ENCODE measurements around the gene PAK1. TPM values are rescaled to one million over a fixed set of nuclear protein-coding genes. Genes with fewer than 3 reads are reported as not detected.

The PAK1 gene
- polyA plus RNA-seq, 1 experiment: 70.3 TPM

- H3K9me3 ChIP-seq (ENCODE audit: control insufficient read depth, insufficient read depth, low read length): no peaks in the 10 kb centered on the region
- TF ChIP-seq, protein P1, sequence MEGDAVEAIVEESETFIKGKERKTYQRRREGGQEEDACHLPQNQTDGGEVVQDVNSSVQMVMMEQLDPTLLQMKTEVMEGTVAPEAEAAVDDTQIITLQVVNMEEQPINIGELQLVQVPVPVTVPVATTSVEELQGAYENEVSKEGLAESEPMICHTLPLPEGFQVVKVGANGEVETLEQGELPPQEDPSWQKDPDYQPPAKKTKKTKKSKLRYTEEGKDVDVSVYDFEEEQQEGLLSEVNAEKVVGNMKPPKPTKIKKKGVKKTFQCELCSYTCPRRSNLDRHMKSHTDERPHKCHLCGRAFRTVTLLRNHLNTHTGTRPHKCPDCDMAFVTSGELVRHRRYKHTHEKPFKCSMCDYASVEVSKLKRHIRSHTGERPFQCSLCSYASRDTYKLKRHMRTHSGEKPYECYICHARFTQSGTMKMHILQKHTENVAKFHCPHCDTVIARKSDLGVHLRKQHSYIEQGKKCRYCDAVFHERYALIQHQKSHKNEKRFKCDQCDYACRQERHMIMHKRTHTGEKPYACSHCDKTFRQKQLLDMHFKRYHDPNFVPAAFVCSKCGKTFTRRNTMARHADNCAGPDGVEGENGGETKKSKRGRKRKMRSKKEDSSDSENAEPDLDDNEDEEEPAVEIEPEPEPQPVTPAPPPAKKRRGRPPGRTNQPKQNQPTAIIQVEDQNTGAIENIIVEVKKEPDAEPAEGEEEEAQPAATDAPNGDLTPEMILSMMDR (IDR thresholded peaks at IDR 0.05; ENCODE audit: low read depth, low read length): no peak
- no peak overlapping the region for H3K27ac ChIP-seq (ENCODE audit: low read depth, low read length)
- no peaks in the 10 kb centered on the region for H3K27me3 ChIP-seq (ENCODE audit: control insufficient read depth, insufficient read depth, low read length)
- no peak overlapping the region for H3K4me3 ChIP-seq (ENCODE audit: low read depth, low read length)
- DNase-seq (ENCODE audit: low read depth, low spot score): no peak
- POLR2A ChIA-PET: no interaction called here
- CTCF ChIA-PET: no interaction called here
Measured at GRCh38 chr11:77289737-77290136, 184.2 kb downstream of the PAK1 start.

- CTCF ChIA-PET: interaction anchor here (0.5 to 0.7 kb wide), 3 partner anchors 82 to 260 kb away, joined by 3 read pairs; no protein-coding TSS in a partner anchor
- no peaks in the 10 kb centered on the region for H3K27me3 ChIP-seq (ENCODE audit: control insufficient read depth, insufficient read depth, low read length)
- H3K27ac ChIP-seq (ENCODE audit: low read depth, low read length): peak overlapping the region; percentile 25
- H3K9me3 ChIP-seq (ENCODE audit: control insufficient read depth, insufficient read depth, low read length): no peaks in the 10 kb centered on the region
- peak; percentile 74 for DNase-seq (ENCODE audit: low read depth, low spot score)
- TF ChIP-seq, protein P1 (IDR thresholded peaks at IDR 0.05; ENCODE audit: low read depth, low read length): no peak
- no peak overlapping the region for H3K4me3 ChIP-seq (ENCODE audit: low read depth, low read length)
- POLR2A ChIA-PET: interaction anchor here (1.2 to 1.3 kb wide), 2 partner anchors 26 to 28 kb away, joined by 4 to 5 read pairs; no protein-coding TSS in a partner anchor
Measured at GRCh38 chr11:77287615-77288273, 186.2 kb downstream of the PAK1 start.

DNA sequence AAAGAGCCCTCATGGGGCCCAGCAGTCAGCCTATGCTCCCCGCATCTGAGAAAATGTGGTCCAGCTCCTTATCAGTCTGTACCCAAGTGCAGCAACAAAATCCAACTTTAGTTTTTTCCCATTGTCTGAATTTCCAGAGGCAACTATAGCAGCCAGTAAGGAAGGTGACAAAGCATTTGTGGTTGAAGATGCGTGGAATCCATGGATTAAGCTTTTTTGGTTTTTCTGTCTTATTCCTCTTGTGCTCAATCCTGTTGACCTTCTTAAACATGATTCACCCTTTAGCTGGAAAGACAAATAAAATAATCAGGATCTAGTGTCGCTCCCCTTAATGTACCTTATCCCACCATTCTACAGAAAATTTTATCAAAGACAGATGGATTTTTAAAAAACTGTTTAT is 186.8 kb downstream of the PAK1 start:
- TF ChIP-seq, protein P1 (IDR thresholded peaks at IDR 0.05; ENCODE audit: low read depth, low read length): no peak
- Histone ChIP-seq H3K27ac (ENCODE audit: low read depth, low read length) (no peak overlapping the region), H3K9me3 (ENCODE audit: control insufficient read depth, insufficient read depth, low read length) (no peaks in the 10 kb centered on the region), H3K27me3 (ENCODE audit: control insufficient read depth, insufficient read depth, low read length) (no peaks in the 10 kb centered on the region), H3K4me3 (ENCODE audit: low read depth, low read length) (no peak overlapping the region)
- CTCF ChIA-PET: interaction anchor here (0.5 kb wide), 1 partner anchor 221 kb away, joined by 3 read pairs; no protein-coding TSS in a partner anchor
- DNase-seq (ENCODE audit: low read depth, low spot score): no peak
- POLR2A ChIA-PET: interaction anchor here (0.6 to 1.3 kb wide), 3 partner anchors 27 to 86 kb away, joined by 4 to 7 read pairs (median 5); no protein-coding TSS in a partner anchor

GRCh38 chr11:77284476-77285468 is 189.1 kb downstream of the PAK1 start:
- TF ChIP-seq, protein P1 (IDR thresholded peaks at IDR 0.05; ENCODE audit: low read depth, low read length): no peak
- ChIA-PET POLR2A (no interaction called here), CTCF (interaction anchor here (0.7 kb wide), 1 partner anchor 157 kb away, joined by 4 read pairs; the partner anchor contains the start of gene MYO7A)
- no peaks in the 10 kb centered on the region for H3K9me3 ChIP-seq (ENCODE audit: control insufficient read depth, insufficient read depth, low read length)
- no peaks in the 10 kb centered on the region for H3K27me3 ChIP-seq (ENCODE audit: control insufficient read depth, insufficient read depth, low read length)
- no peak for DNase-seq (ENCODE audit: low read depth, low spot score)
- no peak overlapping the region for H3K27ac ChIP-seq (ENCODE audit: low read depth, low read length)
- no peak overlapping the region for H3K4me3 ChIP-seq (ENCODE audit: low read depth, low read length)
